HUES64 (cell line): Measurements from ENCODE around the gene ESD.
"Not testable (repeated sequence)": the region's sequence is repeated elsewhere in the genome, so short reads cannot be mapped to it uniquely, and the experiment has no call there.

Experiments used
- H3K27ac ChIP-seq: 2 replicates; pipeline ENCODE4 v1.7.0; 2013; ENCODE audit warnings: low read depth, low read length, inconsistent platforms
- H3K27me3 ChIP-seq: 2 replicates; pipeline ENCODE4 v1.6.1; 2013; ENCODE audit warnings: mild to moderate bottlenecking, low read length; ENCODE audit not compliant: insufficient read depth
- H3K36me3 ChIP-seq: 2 replicates; pipeline ENCODE4 v1.6.1; 2013; ENCODE audit warnings: mild to moderate bottlenecking, low read length; ENCODE audit not compliant: insufficient read depth
- H3K4me1 ChIP-seq: 2 replicates; pipeline ENCODE4 v1.6.1; 2013; ENCODE audit warnings: mild to moderate bottlenecking, low read length, moderate library complexity; ENCODE audit not compliant: insufficient read depth
- H3K4me3 ChIP-seq: 2 replicates; pipeline ENCODE4 v1.5.1; 2013; ENCODE audit warnings: mild to moderate bottlenecking, low read length, moderate library complexity
- H3K9ac ChIP-seq: 2 replicates; pipeline ENCODE4 v1.6.1; 2013; ENCODE audit warnings: mild to moderate bottlenecking, low read depth, low read length
- H3K9me3 ChIP-seq: 2 replicates; pipeline ENCODE4 v1.6.1; 2013; ENCODE audit warnings: low read depth, low read length; ENCODE audit not compliant: insufficient read depth
- WGBS: fragments of 150-250, 120-280 bp; methylation state at CpG from one replicate; pipeline ENCODE4 v1.1.7; 2013; ENCODE audit warnings: missing lambda C conversion rate; 5-methylcytosine and 5-hydroxymethylcytosine counted together

Gene ESD

DNA sequence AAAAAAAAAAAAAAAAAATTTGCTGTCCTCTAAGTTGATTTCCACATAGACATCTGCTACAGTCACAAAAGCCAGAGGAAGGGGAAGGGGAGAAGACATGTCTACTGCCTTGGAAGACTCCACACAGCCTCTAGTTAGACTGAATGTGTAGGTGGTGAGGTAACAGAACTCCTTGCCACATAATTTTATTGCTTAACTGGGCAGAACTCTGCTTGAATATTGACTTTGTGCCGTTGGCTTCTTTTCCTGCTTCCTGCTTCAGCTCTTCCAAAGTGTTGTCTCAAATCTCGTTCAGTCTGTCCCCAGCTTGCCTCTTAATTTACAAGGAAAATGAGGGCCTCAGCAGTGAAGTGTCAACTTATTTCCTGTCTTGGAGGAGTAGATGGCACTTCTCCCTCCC is 37.1 kb downstream of the ESD start:
- no peak overlapping the region for H3K4me3 ChIP-seq
- WGBS: 80% methylated on average over 2 of the region's 2 CpGs
- no peaks in the 10 kb centered on the region for H3K9me3 ChIP-seq
- H3K27ac ChIP-seq: no peak overlapping the region
- no peaks in the 10 kb centered on the region for H3K27me3 ChIP-seq
- H3K4me1 ChIP-seq: peaks cover 7% of the 10 kb centered on the region; the same call in 1 of the 2 replicates
- no peak overlapping the region for H3K9ac ChIP-seq
- H3K36me3 ChIP-seq: no peaks in the 10 kb centered on the region

DNA sequence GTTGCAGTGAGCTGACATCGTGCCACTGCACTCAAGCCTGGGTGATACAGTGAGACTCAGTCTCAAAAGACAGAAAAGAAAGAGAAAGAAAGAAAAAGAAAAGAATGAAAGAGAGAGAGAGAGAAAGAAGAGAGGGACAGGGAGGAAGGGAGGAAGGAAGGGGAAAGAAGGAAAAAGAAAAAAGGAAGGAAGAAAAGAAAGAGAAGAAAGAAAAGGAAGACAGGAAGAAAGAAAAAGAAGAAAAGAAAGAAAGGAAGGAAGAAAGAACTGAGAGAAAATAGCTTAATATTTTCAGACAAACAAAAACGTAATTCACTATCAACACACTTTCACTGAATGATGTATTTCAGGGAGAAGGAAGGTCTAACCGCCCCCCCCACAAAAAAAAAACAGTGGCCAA is 39.3 kb downstream of the ESD start:
- no peaks in the 10 kb centered on the region for H3K9me3 ChIP-seq
- no peak overlapping the region for H3K4me3 ChIP-seq
- H3K4me1 ChIP-seq: peaks cover 7% of the 10 kb centered on the region; the same call in 1 of the 2 replicates
- 96% methylated on average over 1 of the region's 3 CpGs for WGBS
- H3K27ac ChIP-seq: no peak overlapping the region
- no peaks in the 10 kb centered on the region for H3K27me3 ChIP-seq
- H3K36me3 ChIP-seq: no peaks in the 10 kb centered on the region
- no peak overlapping the region for H3K9ac ChIP-seq

DNA sequence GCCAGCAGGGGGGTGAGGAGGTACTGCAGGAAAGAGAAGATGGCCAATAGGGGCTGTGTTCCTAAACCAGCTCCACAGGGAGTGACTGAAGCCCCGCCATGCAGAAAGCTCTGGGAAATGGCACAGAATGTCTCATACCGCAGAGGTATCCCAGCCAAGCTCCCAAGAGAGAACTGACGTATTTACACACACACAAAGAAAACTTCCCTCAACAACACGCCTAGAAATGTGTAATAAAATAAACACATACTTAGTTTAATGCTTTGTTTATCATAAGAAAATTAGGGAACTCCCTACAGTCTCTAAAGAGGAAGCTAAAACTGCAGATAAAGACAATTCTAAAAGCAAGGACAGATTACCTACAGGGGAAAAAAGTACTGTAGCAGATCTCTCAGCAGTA is 40.0 kb downstream of the ESD start:
- no peaks in the 10 kb centered on the region for H3K27me3 ChIP-seq
- H3K4me1 ChIP-seq: peaks cover 7% of the 10 kb centered on the region; the same call in 1 of the 2 replicates
- no peaks in the 10 kb centered on the region for H3K9me3 ChIP-seq
- no peaks in the 10 kb centered on the region for H3K36me3 ChIP-seq
- no peak overlapping the region for H3K9ac ChIP-seq
- H3K4me3 ChIP-seq: no peak overlapping the region
- 58% methylated on average over 3 of the region's 4 CpGs for WGBS
- no peak overlapping the region for H3K27ac ChIP-seq

DNA sequence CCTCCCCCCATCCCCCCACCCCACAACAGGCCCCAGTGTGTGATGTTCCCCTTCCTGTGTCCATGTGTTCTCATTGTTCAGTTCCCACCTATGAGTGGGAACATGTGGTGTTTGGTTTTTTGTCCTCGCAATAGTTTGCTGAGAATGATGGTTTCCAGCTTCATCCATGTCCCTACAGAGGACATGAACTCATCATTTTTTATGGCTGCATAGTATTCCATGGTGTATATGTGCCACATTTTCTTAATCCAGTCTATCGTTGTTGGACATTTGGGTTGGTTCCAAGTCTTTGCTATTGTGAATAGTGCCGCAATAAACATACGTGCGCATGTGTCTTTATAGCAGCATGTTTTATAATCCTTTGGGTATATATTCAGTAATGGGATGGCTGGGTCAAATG is 41.5 kb downstream of the ESD start:
- not testable (repeated sequence) for H3K27me3 ChIP-seq, H3K27ac ChIP-seq, H3K9me3 ChIP-seq, H3K4me3 ChIP-seq, H3K9ac ChIP-seq, H3K4me1 ChIP-seq, H3K36me3 ChIP-seq
- no CpG with 5 or more reads among the region's 5 CpGs for WGBS

GRCh38 chr13:46754812-46755211 is 42.1 kb downstream of the ESD start:
- H3K27me3 ChIP-seq: no peaks in the 10 kb centered on the region
- peaks cover 7% of the 10 kb centered on the region; the same call in 1 of the 2 replicates for H3K4me1 ChIP-seq
- H3K27ac ChIP-seq: no peak overlapping the region
- H3K9me3 ChIP-seq: no peaks in the 10 kb centered on the region
- H3K36me3 ChIP-seq: peaks cover 6% of the 10 kb centered on the region
- H3K4me3 ChIP-seq: no peak overlapping the region
- no peak overlapping the region for H3K9ac ChIP-seq

- Histone ChIP-seq H3K4me3 (no peak overlapping the region), H3K27ac (no peak overlapping the region), H3K4me1 (peaks cover 7% of the 10 kb centered on the region; the same call in 1 of the 2 replicates), H3K9me3 (no peaks in the 10 kb centered on the region), H3K9ac (no peak overlapping the region), H3K36me3 (peaks cover 6% of the 10 kb centered on the region), H3K27me3 (no peaks in the 10 kb centered on the region)
- 92% methylated on average over 6 of the region's 6 CpGs for WGBS
Measured at GRCh38 chr13:46753917-46754316, 43.0 kb downstream of the ESD start.

- Histone ChIP-seq H3K36me3 (peaks cover 6% of the 10 kb centered on the region), H3K9ac (no peak overlapping the region), H3K9me3 (no peaks in the 10 kb centered on the region), H3K4me1 (peaks cover 7% of the 10 kb centered on the region; the same call in 1 of the 2 replicates), H3K27ac (no peak overlapping the region), H3K4me3 (no peak overlapping the region), H3K27me3 (no peaks in the 10 kb centered on the region)
- WGBS: 98% methylated on average over 5 of the region's 5 CpGs
Measured at GRCh38 chr13:46753137-46753536, 43.8 kb downstream of the ESD start.

GRCh38 chr13:46751811-46752635 is 44.9 kb downstream of the ESD start:
- Histone ChIP-seq H3K36me3 (peaks cover 6% of the 10 kb centered on the region), H3K4me1 (peaks cover 5% of the 10 kb centered on the region; the same call in 1 of the 2 replicates), H3K9me3 (no peaks in the 10 kb centered on the region), H3K27me3 (no peaks in the 10 kb centered on the region), H3K9ac (no peak overlapping the region), H3K27ac (no peak overlapping the region), H3K4me3 (no peak overlapping the region)
- WGBS: 86% methylated on average over 6 of the region's 7 CpGs

GRCh38 chr13:46749951-46750350 is 47.0 kb downstream of the ESD start:
- Histone ChIP-seq H3K27ac (no peak overlapping the region), H3K4me3 (no peak overlapping the region), H3K4me1 (no peaks in the 10 kb centered on the region), H3K27me3 (no peaks in the 10 kb centered on the region), H3K9me3 (no peaks in the 10 kb centered on the region), H3K9ac (no peak overlapping the region), H3K36me3 (peaks cover 6% of the 10 kb centered on the region)
- WGBS: 88% methylated on average over 2 of the region's 2 CpGs

DNA sequence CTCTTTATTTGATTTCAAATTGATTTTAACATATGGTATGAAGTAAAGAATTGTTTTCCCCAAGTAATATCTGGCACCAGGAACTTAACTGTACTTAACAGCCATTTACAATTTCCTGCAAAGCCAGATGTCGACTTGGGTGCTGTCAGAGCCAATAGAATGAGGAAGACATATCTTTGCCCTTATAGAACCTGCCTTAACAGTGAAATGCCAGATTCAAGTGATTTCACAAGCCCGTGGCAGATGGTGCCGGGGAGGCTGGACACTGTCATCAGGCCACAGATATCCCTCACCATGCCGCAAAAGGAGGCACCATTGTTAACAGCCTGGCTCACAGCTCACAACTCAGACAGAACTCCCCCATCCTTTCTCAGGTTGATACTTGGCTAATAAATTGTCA is 48.7 kb downstream of the ESD start:
- no peak overlapping the region for H3K4me3 ChIP-seq
- 91% methylated on average over 4 of the region's 4 CpGs for WGBS
- H3K4me1 ChIP-seq: no peaks in the 10 kb centered on the region
- no peaks in the 10 kb centered on the region for H3K9me3 ChIP-seq
- H3K9ac ChIP-seq: no peak overlapping the region
- no peak overlapping the region for H3K27ac ChIP-seq
- H3K36me3 ChIP-seq: peaks cover 6% of the 10 kb centered on the region
- H3K27me3 ChIP-seq: no peaks in the 10 kb centered on the region

- Histone ChIP-seq H3K36me3 (peaks cover 6% of the 10 kb centered on the region), H3K9ac (no peak overlapping the region), H3K27me3 (no peaks in the 10 kb centered on the region), H3K4me3 (no peak overlapping the region), H3K9me3 (no peaks in the 10 kb centered on the region), H3K27ac (no peak overlapping the region), H3K4me1 (no peaks in the 10 kb centered on the region)
- WGBS: 95% methylated on average over 8 of the region's 8 CpGs
Measured at GRCh38 chr13:46747031-46747820, 49.7 kb downstream of the ESD start.
